ENCODE data around the gene CIITA. TPM values are rescaled to one million over a fixed set of nuclear protein-coding genes. Genes with fewer than 3 reads are reported as not detected.
"Not testable (repeated sequence)": the region's sequence is repeated elsewhere in the genome, so short reads cannot be mapped to it uniquely, and the experiment has no call there.

CIITA gene
- total RNA-seq, 2 donors from 2014 or later, result 13.3 to 104 TPM

DNA sequence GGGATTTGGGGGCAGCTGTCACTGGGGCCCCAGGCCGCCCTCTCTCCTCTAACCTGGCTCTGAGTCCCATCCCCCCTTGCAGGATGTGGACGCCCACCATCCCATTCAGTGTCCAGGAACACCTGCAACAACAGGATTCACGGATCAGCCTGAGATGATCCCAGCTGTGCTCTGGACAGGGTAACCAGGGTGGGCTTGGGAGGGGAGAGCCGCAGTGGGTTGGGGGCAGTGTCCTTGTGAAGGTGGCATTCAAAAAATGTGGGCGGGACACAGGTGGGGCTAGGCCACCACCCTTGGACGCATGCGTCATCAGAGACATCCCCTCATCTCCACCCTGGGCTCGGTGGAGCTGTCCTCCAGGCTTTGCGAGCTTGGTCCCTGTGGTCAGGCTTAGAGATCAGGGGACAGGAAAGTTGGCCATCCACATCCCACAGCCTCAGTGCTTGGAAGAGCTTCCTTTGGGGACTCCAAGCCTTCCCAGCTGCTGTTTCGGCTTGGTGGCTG is 46.2 kb downstream of the CIITA start:
- ATAC-seq (no peak), DNase-seq (ENCODE audit: low spot score) (no peak)
- Mint-ChIP-seq H3K27ac (no peak overlapping the region), H3K27me3 (no peaks in the 10 kb centered on the region), H3K4me1 (ENCODE audit: low read depth in 2 of 2) (peaks cover 0 to 4% of the 10 kb centered on the region in 2 donors), H3K36me3 (peaks cover 6% of the 10 kb centered on the region), H3K9me3 (no peaks in the 10 kb centered on the region), H3K4me3 (no peak overlapping the region)

GRCh38 chr16:10923650-10924214 is 46.7 kb downstream of the CIITA start:
- H3K4me1 Mint-ChIP-seq (ENCODE audit: low read depth in 2 of 2), result peaks cover 0 to 2% of the 10 kb centered on the region in 2 donors
- H3K27ac Mint-ChIP-seq, result no peak overlapping the region
- no peaks in the 10 kb centered on the region for H3K27me3 Mint-ChIP-seq
- H3K4me3 Mint-ChIP-seq, result no peak overlapping the region
- ATAC-seq (peak in 1 of 2 donors; percentile 4), DNase-seq (ENCODE audit: low spot score) (no peak)
- H3K9me3 Mint-ChIP-seq, result no peaks in the 10 kb centered on the region
- H3K36me3 Mint-ChIP-seq, result peaks cover 6% of the 10 kb centered on the region

DNA sequence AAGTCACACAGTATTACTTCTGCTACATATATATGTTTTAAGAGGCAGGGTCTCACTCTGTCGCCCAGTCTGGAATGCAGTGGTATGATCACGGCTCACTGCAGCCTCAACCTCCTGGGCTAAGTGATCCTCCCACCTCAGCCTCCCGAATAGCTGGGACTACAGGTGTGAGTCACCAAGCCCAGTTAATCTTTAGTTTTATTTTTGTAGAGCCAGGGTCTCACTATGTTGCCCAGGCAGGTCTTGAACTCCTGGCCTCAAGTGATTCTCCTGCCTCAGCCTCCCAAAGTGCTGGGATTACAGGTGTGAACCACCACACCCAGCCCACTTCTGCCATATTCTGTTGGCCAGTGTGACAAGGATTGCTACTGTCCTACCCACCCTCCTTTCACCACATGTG is 48.3 kb downstream of the CIITA start:
- H3K36me3 Mint-ChIP-seq; H3K4me3 Mint-ChIP-seq; DNase-seq (ENCODE audit: low spot score); H3K27ac Mint-ChIP-seq; H3K27me3 Mint-ChIP-seq; H3K9me3 Mint-ChIP-seq; H3K4me1 Mint-ChIP-seq (ENCODE audit: low read depth in 2 of 2); ATAC-seq: not testable (repeated sequence)

DNA sequence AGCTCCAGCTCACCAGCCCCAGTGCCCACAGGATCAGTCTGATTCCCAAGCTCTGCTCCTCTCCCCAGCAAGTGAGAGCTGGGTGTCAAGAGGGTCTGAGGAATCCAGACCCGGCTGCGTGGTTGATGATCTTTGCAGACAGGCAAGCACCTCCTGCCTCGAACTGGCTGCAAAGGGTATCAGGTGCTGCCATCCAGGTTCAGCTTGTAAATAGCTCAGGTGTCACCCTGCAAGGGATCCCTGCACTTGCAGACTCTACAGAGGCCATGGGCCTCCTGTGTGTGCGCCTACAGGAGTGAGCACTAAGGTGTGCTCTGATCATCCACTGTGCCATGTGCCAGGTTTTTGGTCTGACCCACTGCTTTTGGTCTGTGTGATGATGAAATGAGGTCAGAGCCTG is 49.1 kb downstream of the CIITA start:
- no peak for ATAC-seq
- Mint-ChIP-seq H3K36me3 (peaks cover 6% of the 10 kb centered on the region), H3K4me1 (ENCODE audit: low read depth in 2 of 2) (peaks cover 5 to 7% of the 10 kb centered on the region in 2 donors), H3K27me3 (no peaks in the 10 kb centered on the region), H3K9me3 (no peaks in the 10 kb centered on the region), H3K4me3 (no peak overlapping the region), H3K27ac (no peak overlapping the region)
- no peak for DNase-seq (ENCODE audit: low spot score)

DNA sequence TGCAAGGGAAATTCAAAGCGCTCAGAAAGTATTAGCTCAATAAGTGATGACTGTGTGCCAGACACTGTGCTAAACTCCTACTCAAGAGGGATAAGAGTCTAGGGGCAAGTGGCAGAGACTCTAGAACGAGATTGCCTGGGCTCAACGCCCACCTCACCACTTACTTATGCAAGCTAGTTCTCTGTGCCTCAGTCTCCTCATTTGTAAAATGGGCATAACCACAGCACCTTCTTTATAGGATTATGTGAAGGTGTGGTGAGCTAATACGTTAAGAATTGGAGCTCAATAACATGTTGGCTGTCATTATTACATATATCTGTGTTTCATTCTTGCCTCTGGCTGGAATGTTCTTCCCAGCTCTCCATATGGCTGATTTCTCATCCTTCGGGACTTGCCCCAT is 49.9 kb downstream of the CIITA start:
- Mint-ChIP-seq H3K4me3 (no peak overlapping the region), H3K4me1 (ENCODE audit: low read depth in 2 of 2) (peaks cover 5 to 12% of the 10 kb centered on the region in 2 donors), H3K36me3 (peaks cover 6% of the 10 kb centered on the region), H3K27ac (no peak overlapping the region), H3K27me3 (no peaks in the 10 kb centered on the region), H3K9me3 (no peaks in the 10 kb centered on the region)
- DNase-seq (ENCODE audit: low spot score), result no peak
- no peak for ATAC-seq

DNA sequence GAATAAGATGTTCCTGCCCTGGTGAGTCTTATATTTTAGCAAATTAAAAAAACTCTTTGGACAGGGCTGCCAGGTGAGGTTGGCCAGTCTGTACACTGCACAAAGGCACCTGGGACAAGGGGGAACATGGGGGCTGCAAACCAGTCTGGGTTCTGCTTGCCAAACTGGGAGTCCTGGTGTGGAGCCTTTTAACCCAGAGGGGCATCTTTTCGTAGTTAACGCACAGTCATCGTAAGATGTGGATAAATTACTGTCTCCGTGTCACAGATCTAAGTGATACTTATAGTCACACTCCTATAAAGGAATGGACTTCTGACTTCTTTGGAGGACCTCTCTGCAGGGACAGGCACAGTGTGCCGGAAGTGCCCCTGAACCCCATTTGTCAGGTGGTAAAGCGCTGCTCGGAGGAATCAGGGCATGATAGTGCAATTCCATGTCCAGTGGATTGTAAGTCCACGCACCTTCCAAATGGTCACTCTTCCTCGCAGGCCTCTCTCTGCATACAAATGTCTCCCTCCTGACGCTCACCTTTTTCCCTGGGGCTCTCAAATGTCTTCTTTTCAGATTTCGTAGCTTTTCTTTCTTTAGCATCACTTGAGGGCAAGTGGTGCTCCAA is 50.6 kb downstream of the CIITA start:
- Mint-ChIP-seq H3K4me3 (no peak overlapping the region), H3K9me3 (no peaks in the 10 kb centered on the region), H3K27ac (no peak overlapping the region), H3K36me3 (peaks cover 6% of the 10 kb centered on the region), H3K4me1 (ENCODE audit: low read depth in 2 of 2) (peaks cover 5 to 12% of the 10 kb centered on the region in 2 donors), H3K27me3 (no peaks in the 10 kb centered on the region)
- DNase-seq (ENCODE audit: low spot score) (no peak), ATAC-seq (no peak)

DNA sequence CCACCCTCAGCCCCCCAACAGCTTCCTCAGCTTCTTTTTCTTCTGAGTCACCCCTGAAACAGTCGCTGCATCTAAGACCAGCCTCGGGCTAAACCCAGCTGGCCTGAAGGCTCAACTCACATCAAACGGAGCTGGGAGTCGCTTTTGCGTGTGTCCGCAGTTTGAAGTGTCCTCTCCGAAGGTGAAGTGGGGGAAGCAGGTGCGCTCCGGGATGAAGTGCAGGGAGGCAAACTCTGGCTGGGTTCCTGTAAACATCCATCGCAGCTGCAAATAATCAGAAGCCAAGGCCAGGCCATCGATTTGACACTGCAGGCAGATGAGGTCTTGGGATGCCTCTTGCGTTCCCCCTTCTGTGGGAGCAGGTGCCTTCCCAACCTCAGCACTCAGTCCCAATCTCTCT is 52.1 kb downstream of the CIITA start:
- H3K4me3 Mint-ChIP-seq; H3K27ac Mint-ChIP-seq; H3K36me3 Mint-ChIP-seq; H3K9me3 Mint-ChIP-seq; H3K27me3 Mint-ChIP-seq; DNase-seq (ENCODE audit: low spot score); ATAC-seq: not testable (repeated sequence)
- H3K4me1 Mint-ChIP-seq (ENCODE audit: low read depth in 2 of 2), result peaks cover 19 to 23% of the 10 kb centered on the region in 2 donors

- DNase-seq (ENCODE audit: low spot score), result no peak
- H3K36me3 Mint-ChIP-seq, result peaks cover 6% of the 10 kb centered on the region
- H3K27ac Mint-ChIP-seq, result no peak overlapping the region
- H3K4me3 Mint-ChIP-seq, result no peak overlapping the region
- H3K9me3 Mint-ChIP-seq, result no peaks in the 10 kb centered on the region
- no peaks in the 10 kb centered on the region for H3K27me3 Mint-ChIP-seq
- peak in 1 of 2 donors; percentile 57 for ATAC-seq
- peaks cover 22 to 23% of the 10 kb centered on the region in 2 donors for H3K4me1 Mint-ChIP-seq (ENCODE audit: low read depth in 2 of 2)
Measured at GRCh38 chr16:10929853-10930754, 53.1 kb downstream of the CIITA start.

DNA sequence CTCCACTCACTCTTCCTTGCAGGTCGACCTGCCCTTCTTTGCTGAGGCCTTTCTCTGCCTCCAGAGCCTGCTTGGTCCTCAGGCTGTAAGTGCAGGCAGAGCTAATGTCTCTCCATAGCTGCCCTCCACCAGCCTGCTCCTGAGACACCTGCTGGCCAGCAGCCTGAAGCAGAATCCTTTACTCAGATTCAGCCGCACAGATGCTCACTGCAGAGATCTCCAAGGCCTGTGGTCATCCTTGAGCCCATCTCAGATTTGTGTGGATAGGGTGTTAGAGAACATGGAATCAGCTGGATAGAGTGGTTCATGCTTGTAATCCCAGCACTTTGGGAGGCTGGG is 53.7 kb downstream of the CIITA start:
- H3K27me3 Mint-ChIP-seq, result no peaks in the 10 kb centered on the region
- ATAC-seq (peak in 1 of 2 donors; percentile 15), DNase-seq (ENCODE audit: low spot score) (no peak)
- peak overlapping the region in 1 of 2 donors; percentile 61 for H3K27ac Mint-ChIP-seq
- H3K4me3 Mint-ChIP-seq, result no peak overlapping the region
- peaks cover 6% of the 10 kb centered on the region for H3K36me3 Mint-ChIP-seq
- H3K4me1 Mint-ChIP-seq (ENCODE audit: low read depth in 2 of 2), result peaks cover 25 to 26% of the 10 kb centered on the region in 2 donors
- H3K9me3 Mint-ChIP-seq, result no peaks in the 10 kb centered on the region

- peak overlapping the region in 1 of 2 donors; percentile 61 for H3K27ac Mint-ChIP-seq
- no peaks in the 10 kb centered on the region for H3K9me3 Mint-ChIP-seq
- peaks cover 27 to 30% of the 10 kb centered on the region in 2 donors for H3K4me1 Mint-ChIP-seq (ENCODE audit: low read depth in 2 of 2)
- H3K4me3 Mint-ChIP-seq, result no peak overlapping the region
- DNase-seq (ENCODE audit: low spot score) (no peak), ATAC-seq (no peak)
- peaks cover 8% of the 10 kb centered on the region for H3K36me3 Mint-ChIP-seq
- H3K27me3 Mint-ChIP-seq, result no peaks in the 10 kb centered on the region
Measured at GRCh38 chr16:10931134-10931533, 54.1 kb downstream of the CIITA start.

DNA sequence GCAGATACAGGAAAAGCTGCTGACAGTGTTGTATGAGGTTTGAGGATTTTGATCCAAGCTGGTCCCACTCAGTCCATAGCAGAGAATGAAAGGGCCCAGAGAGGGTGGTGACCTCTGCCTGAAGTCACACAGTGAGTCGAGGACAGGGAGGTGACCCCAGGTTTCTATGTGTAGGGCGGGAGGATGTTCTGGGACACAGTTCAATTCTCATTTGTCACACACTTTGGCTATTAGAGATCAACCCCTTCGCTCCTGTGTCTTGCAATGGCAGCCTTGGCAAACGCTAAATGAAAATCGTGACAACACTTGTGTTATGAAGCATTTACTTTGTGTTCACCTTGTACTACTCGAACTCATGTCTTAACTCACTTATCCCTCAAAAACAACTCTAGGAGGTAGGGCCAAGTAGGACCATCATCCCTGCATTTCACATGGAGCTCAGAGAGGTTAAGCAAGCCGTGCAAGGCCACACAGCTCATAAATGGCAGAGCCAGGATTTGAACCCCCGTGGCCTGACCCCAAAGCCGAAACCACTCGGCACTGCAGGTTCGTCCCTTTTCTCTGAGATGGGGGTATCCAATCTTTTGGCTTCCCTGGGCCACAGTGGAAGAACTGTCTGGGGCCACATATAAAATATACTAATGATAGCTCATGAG is 55.1 kb downstream of the CIITA start:
- no peaks in the 10 kb centered on the region for H3K9me3 Mint-ChIP-seq
- peaks cover 11% of the 10 kb centered on the region for H3K36me3 Mint-ChIP-seq
- no peak overlapping the region for H3K4me3 Mint-ChIP-seq
- peaks cover 35 to 39% of the 10 kb centered on the region in 2 donors for H3K4me1 Mint-ChIP-seq (ENCODE audit: low read depth in 2 of 2)
- no peak for ATAC-seq
- H3K27ac Mint-ChIP-seq, result no peak overlapping the region
- no peak for DNase-seq (ENCODE audit: low spot score)
- H3K27me3 Mint-ChIP-seq, result no peaks in the 10 kb centered on the region

DNA sequence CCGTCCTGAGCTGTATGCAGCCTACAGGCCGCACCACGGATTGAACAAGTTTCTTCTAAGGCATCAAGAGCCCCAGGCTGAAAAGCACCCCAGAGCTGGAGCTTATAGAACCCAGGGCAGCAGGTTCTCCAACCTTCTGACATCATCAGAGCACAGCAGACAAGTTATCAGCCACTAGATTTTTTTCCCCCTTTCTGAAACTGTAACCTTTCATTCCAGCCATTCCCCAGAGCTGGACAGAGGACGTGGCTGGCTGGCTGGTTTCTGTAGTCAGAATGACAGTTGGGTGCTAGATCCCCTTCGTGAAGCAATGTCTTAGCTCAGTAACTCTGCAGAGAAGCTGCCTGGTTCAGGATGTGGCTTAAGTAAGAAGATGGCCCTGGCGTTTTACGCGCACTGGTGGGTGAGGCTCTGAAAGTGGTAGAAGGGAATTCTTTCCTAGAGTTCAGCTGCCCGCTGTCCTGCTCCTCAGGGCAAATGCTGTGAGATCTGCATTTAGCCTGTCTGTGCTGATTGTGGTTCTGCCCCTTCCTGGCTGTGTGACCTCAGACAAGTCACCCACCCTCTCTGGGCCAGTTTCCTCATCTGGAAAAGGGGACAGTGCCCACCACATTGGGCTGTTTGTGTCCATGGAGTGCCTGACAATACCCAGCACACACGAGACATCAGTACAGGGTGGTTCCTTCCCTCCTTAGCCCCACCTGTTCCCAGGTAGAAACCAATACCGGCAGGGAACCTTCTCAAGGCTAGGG is 56.1 kb downstream of the CIITA start:
- peaks cover 46 to 50% of the 10 kb centered on the region in 2 donors for H3K4me1 Mint-ChIP-seq (ENCODE audit: low read depth in 2 of 2)
- H3K36me3 Mint-ChIP-seq, result peaks cover 6% of the 10 kb centered on the region
- peak overlapping the region; percentile 10 to 50 for H3K27ac Mint-ChIP-seq

DNA sequence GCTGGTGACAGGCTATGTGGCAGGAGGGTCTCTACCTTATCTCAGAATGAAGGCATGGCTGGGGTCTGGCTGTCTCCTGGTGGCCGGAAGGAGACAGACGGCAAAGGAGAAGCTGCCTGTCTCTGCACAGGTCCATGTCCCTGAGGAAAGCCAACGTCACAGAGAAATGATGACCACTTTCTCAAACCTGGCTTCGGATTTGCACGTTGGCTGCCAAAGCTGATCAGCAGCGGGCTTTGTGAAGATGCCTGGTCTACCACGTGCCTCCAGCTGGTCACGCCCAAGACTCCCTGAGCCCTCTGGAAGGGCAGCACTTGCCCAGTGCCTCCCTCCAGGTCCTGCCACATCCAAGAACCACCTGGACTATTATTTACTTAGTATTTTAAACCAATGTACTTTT is 56.9 kb downstream of the CIITA start:
- no peak overlapping the region for H3K4me3 Mint-ChIP-seq
- H3K4me1 Mint-ChIP-seq (ENCODE audit: low read depth in 2 of 2), result peaks cover 53 to 57% of the 10 kb centered on the region in 2 donors
- peaks cover 6% of the 10 kb centered on the region for H3K36me3 Mint-ChIP-seq
- H3K27me3 Mint-ChIP-seq, result no peaks in the 10 kb centered on the region
- no peaks in the 10 kb centered on the region for H3K9me3 Mint-ChIP-seq
- peak overlapping the region; percentile 10 to 50 for H3K27ac Mint-ChIP-seq
- no peak for DNase-seq (ENCODE audit: low spot score)
- ATAC-seq, result no peak

More for the DNA sequence above, 56.1 kb downstream of the CIITA start:
- no peaks in the 10 kb centered on the region for H3K27me3 Mint-ChIP-seq
- ATAC-seq (peak; percentile 14 to 54), DNase-seq (ENCODE audit: low spot score) (no peak)
- no peaks in the 10 kb centered on the region for H3K9me3 Mint-ChIP-seq
- no peak overlapping the region for H3K4me3 Mint-ChIP-seq

Measured in natural killer cell treated with Interleukin-12 subunit alpha and Interleukin-12 subunit beta and Interleukin-15 and Interleukin-18, amount 100 ng/mL, for 72 hours (primary cell).